ENCODE measurements around the gene TUFT1. TPM values are rescaled to one million over a fixed set of nuclear protein-coding genes. Genes with fewer than 3 reads are reported as not detected.

TUFT1 gene
- total and polyA plus RNA-seq, 8 donors: 7.1 to 16.1 (median 11.0) TPM

GRCh38 chr1:151624783-151625182, 84.7 kb downstream of the TUFT1 start:
- H3K36me3 ChIP-seq: no peaks in the 10 kb centered on the region
- H3K27me3 ChIP-seq: no peaks in the 10 kb centered on the region
- ATAC-seq (no peak), DNase-seq (no peak), FAIRE-seq (no peak)
- intact Hi-C loops (cut with DNase I): no loop called here
- H3K27ac ChIP-seq: no peak overlapping the region
- 91 to 93% methylated on average over 3 of the region's 3 CpGs for WGBS, 2 donors
- H3K9me3 ChIP-seq: no peaks in the 10 kb centered on the region
- TF ChIP-seq CTCF (IDR thresholded peaks at IDR 0.05): no peak
- peaks cover 4 to 16% (median 7%) of the 10 kb centered on the region in 3 donors for H3K4me1 ChIP-seq
- no peak overlapping the region for H3K4me3 ChIP-seq

GRCh38 chr1:151626740-151627334, 86.7 kb downstream of the TUFT1 start:
- H3K9me3 ChIP-seq: no peaks in the 10 kb centered on the region
- intact Hi-C loops (cut with DNase I): no loop called here
- no peak for ATAC-seq
- FAIRE-seq: no peak
- no peak for TF ChIP-seq CTCF (IDR thresholded peaks at IDR 0.05)
- no peaks in the 10 kb centered on the region for H3K27me3 ChIP-seq
- WGBS, 2 donors: 90 to 92% methylated on average over 3 of the region's 3 CpGs
- H3K36me3 ChIP-seq: no peaks in the 10 kb centered on the region
- DNase-seq: no peak
- H3K27ac ChIP-seq: no peak overlapping the region
- H3K4me1 ChIP-seq: no peaks in the 10 kb centered on the region
- no peak overlapping the region for H3K4me3 ChIP-seq

- FAIRE-seq (no peak), ATAC-seq (no peak), DNase-seq (no peak)
- H3K27me3 ChIP-seq: no peaks in the 10 kb centered on the region
- H3K27ac ChIP-seq: no peak overlapping the region
- no peaks in the 10 kb centered on the region for H3K36me3 ChIP-seq
- no peaks in the 10 kb centered on the region for H3K4me1 ChIP-seq
- 79 to 80% methylated on average over 9 of the region's 9 CpGs for whole genome bisulfite sequencing, 2 donors
- no peaks in the 10 kb centered on the region for H3K9me3 ChIP-seq
- no peak overlapping the region for H3K4me3 ChIP-seq
- no peak for TF ChIP-seq CTCF (IDR thresholded peaks at IDR 0.05)
- intact Hi-C loops (cut with DNase I): no loop called here
These were observed 89.2 kb downstream of the TUFT1 start for GRCh38 chr1:151629278-151629677.

Small RNAs within 50 kb of the gene (microRNA-seq; reads per million reads assigned to microRNA genes)
- gene MIR554: 0 reads per million in 2 donors

Other genes starting within 250 kb of the TUFT1 start
- 10 to 100 TPM; 20.0 to 36.5 (median 24.1) TPM for gene PI4KB, start 212.9 kb upstream of the TUFT1 start, total RNA-seq
- 10 to 100 TPM; 33.3 to 44.2 TPM for gene PI4KB, start 212.9 kb upstream of the TUFT1 start, polyA plus RNA-seq
- gene RFX5, start 193.1 kb upstream of the TUFT1 start, total RNA-seq: 10 to 100 TPM in 3 of 6 donors, 1 to 10 TPM in 3; 5.6 to 34.2 (median 8.6) TPM
- gene RFX5, start 193.1 kb upstream of the TUFT1 start, polyA plus RNA-seq: 1 to 10 TPM; 8.6 to 9.5 TPM
- 10 to 100 TPM; 13.1 to 36.8 (median 25.2) TPM for gene SELENBP1, start 167.6 kb upstream of the TUFT1 start, total RNA-seq
- 10 to 100 TPM; 53.6 to 93.0 TPM for gene SELENBP1, start 167.6 kb upstream of the TUFT1 start, polyA plus RNA-seq
- gene PSMB4, start 140.7 kb upstream of the TUFT1 start, total RNA-seq: 100 to 1,000 TPM in 3 of 6 donors, 10 to 100 TPM in 3; 61.9 to 106 (median 90.5) TPM
- 100 to 1,000 TPM; 172 to 217 TPM for gene PSMB4, start 140.7 kb upstream of the TUFT1 start, polyA plus RNA-seq
- 10 to 100 TPM; 24.5 to 61.0 (median 32.4) TPM for gene POGZ, start 80.8 kb upstream of the TUFT1 start, total RNA-seq
- 10 to 100 TPM; 30.4 to 45.6 TPM for gene POGZ, start 80.8 kb upstream of the TUFT1 start, polyA plus RNA-seq
- gene CGN, start 28.9 kb upstream of the TUFT1 start, total RNA-seq: 10 to 100 TPM; 26.9 to 47.5 (median 35.8) TPM
- 10 to 100 TPM; 40.6 to 63.2 TPM for gene CGN, start 28.9 kb upstream of the TUFT1 start, polyA plus RNA-seq
- 10 to 100 TPM; 10.2 to 23.4 (median 13.0) TPM for gene SNX27, start 71.7 kb downstream of the TUFT1 start, total RNA-seq
- gene SNX27, start 71.7 kb downstream of the TUFT1 start, polyA plus RNA-seq: 1 to 10 TPM; 5.9 to 6.5 TPM
- gene CELF3, start 176.5 kb downstream of the TUFT1 start, total RNA-seq: 1 to 10 TPM; 1.1 to 8.6 (median 3.6) TPM
- gene CELF3, start 176.5 kb downstream of the TUFT1 start, polyA plus RNA-seq: 10 to 100 TPM; 39.2 to 76.3 TPM
- under 1 TPM in 4 of 6 donors, not detected in 2; 0.56 to 0.69 (median 0.63) TPM for gene RIIAD1, start 181.2 kb downstream of the TUFT1 start, total RNA-seq
- 1 to 10 TPM; 3.7 to 7.5 TPM for gene RIIAD1, start 181.2 kb downstream of the TUFT1 start, polyA plus RNA-seq
- 10 to 100 TPM; 21.8 to 27.9 (median 24.6) TPM for gene MRPL9, start 223.2 kb downstream of the TUFT1 start, total RNA-seq
- gene MRPL9, start 223.2 kb downstream of the TUFT1 start, polyA plus RNA-seq: 10 to 100 TPM; 47.0 to 61.9 TPM

All from pancreas (tissue), 10 donors.